ENCODE measurements around the gene LSM5. TPM values are rescaled to one million over a fixed set of nuclear protein-coding genes. Genes with fewer than 3 reads are reported as not detected.

Gene LSM5
- total and polyA plus RNA-seq, 2 of the 4 experiments (the other 2 are of a cell fraction): 5.0 to 26.5 TPM

DNA sequence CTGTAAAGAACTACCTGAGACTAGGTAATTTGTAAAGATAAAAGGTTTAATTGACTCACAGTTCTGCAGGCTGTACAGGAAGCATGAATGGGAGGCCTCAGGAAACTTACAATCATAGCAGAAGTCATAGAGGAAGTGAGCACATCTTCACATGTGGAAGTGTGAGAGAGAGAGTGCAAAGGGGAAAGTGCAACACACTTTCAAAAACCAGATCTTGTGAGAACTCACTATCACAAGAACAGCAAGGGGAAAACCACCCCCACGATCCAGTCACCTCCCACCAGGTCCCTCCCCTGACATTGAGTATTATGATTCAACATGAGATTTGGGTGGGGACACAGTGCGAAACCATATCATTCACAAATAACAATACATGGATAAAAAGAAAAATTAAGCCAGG is 29.6 kb upstream of the LSM5 start:
- no peak overlapping the region for H2BK120ac ChIP-seq (ENCODE audit: low read depth, low read length)
- no peak overlapping the region for H4K8ac ChIP-seq (ENCODE audit: low read depth in 2 of 2, low read length in 2 of 2)
- no peak for TF ChIP-seq RAD21 (IDR thresholded peaks at IDR 0.05; ENCODE audit: low read length)
- no peak for TF ChIP-seq CHD1 (IDR thresholded peaks at IDR 0.05; ENCODE audit: low read depth, low read length)
- TF ChIP-seq CTCF (conservative IDR thresholded peaks at IDR 0.05; ENCODE audit: low read depth, low read length): no peak
- no peak for TF ChIP-seq SMC3 (IDR thresholded peaks at IDR 0.05; ENCODE audit: low read depth, low read length)
- no peak for TF ChIP-seq MAFK (IDR thresholded peaks at IDR 0.05; ENCODE audit: low read depth, low read length)
- TF ChIP-seq NFE2L2 (IDR thresholded peaks at IDR 0.05; ENCODE audit: low read depth, low read length): no peak
- TF ChIP-seq RCOR1 (IDR thresholded peaks at IDR 0.05; ENCODE audit: insufficient replicate concordance, low read length): no peak
- TF ChIP-seq FOS (IDR thresholded peaks at IDR 0.05; ENCODE audit: low read depth, low read length): no peak
- TF ChIP-seq ELK1 (IDR thresholded peaks at IDR 0.05; ENCODE audit: borderline replicate concordance, low read depth, low read length): no peak
- no peak for TF ChIP-seq BHLHE40 (IDR thresholded peaks at IDR 0.05; ENCODE audit: low read depth, low read length)
- no peak overlapping the region for H3K27ac ChIP-seq (ENCODE audit: insufficient read depth, low read length)
- H4K5ac ChIP-seq (ENCODE audit: low read depth, low read length): no peak overlapping the region
- H3K4ac ChIP-seq (ENCODE audit: low read depth, low read length): no peak overlapping the region
- no peaks in the 10 kb centered on the region for H3K4me1 ChIP-seq (ENCODE audit: control insufficient read depth, insufficient read depth, low read length)
- BruUV-seq (replicated peaks): no TSS peak
- H4K91ac ChIP-seq (ENCODE audit: insufficient read depth, low read depth, low read length): no peak overlapping the region
- H2BK5ac ChIP-seq (ENCODE audit: low read depth, low read length, poor library complexity, severe bottlenecking): no peak overlapping the region
- ChIA-PET POLR2A (ENCODE audit: unreplicated experiment) (no interaction called here), CTCF (no interaction called here)
- ATAC-seq (ENCODE audit: low read depth) (no peak), DNase-seq (no peak)
- H2AK9ac ChIP-seq (replicated peaks; ENCODE audit: low read depth, low read length, poor library complexity): no peak overlapping the region
- H3K9ac ChIP-seq (ENCODE audit: low read depth, low read length): no peak overlapping the region
- no peak overlapping the region for H3K4me3 ChIP-seq (ENCODE audit: insufficient read depth, low read depth, low read length)
- peaks cover 36 to 45% of the 10 kb centered on the region in 2 experiments for H3K79me1 ChIP-seq (ENCODE audit: low read depth in 1 of 2, low read length in 2 of 2)
- no peak overlapping the region for H2BK20ac ChIP-seq (ENCODE audit: low read depth, low read length)
- dilution Hi-C loops (cut with HindIII; ENCODE audit: low sequenced_read_pairs, unreplicated experiment): no loop called here
- intact Hi-C loops (cut with micrococcal nuclease): no loop called here
- H3K9me1 ChIP-seq (ENCODE audit: insufficient read depth, low read length): no peaks in the 10 kb centered on the region
- H3K56ac ChIP-seq (ENCODE audit: extremely low read depth, insufficient read depth, low read length): no peak overlapping the region
- H3K4me2 ChIP-seq (ENCODE audit: low read depth, low read length): no peak overlapping the region
- H3K9me3 ChIP-seq (ENCODE audit: control insufficient read depth, insufficient read depth, low read length): peaks cover 15% of the 10 kb centered on the region
- no peak overlapping the region for H2BK15ac ChIP-seq (ENCODE audit: low read depth, low read length)
- H3K23ac ChIP-seq (ENCODE audit: low read depth, low read length): no peak overlapping the region
- no CpG with 5 or more reads among the region's 2 CpGs for WGBS, 2 experiments (ENCODE audit: extremely low coverage in 2 of 2, insufficient read length in 1 of 2)
- peaks cover 8% of the 10 kb centered on the region; the same call in 1 of the 2 replicates for H3K36me3 ChIP-seq (ENCODE audit: control insufficient read depth, insufficient read depth, low read length)
- no peak overlapping the region for H2AFZ ChIP-seq (replicated peaks; ENCODE audit: low read length, poor library complexity)
- peaks cover 16% of the 10 kb centered on the region; the same call in 1 of the 2 replicates for H4K20me1 ChIP-seq (ENCODE audit: insufficient read depth, low read length)
- in situ Hi-C loops (cut with MboI; ENCODE audit: low sequenced_read_pairs): no loop called here
- no peak overlapping the region for H2AK5ac ChIP-seq (ENCODE audit: low read depth, low read length)
- H3K27me3 ChIP-seq (ENCODE audit: control insufficient read depth, insufficient read depth, low read length): no peaks in the 10 kb centered on the region
- H3K18ac ChIP-seq (ENCODE audit: low read depth, low read length): no peak overlapping the region
- H3K14ac ChIP-seq (replicated peaks; ENCODE audit: low read depth, low read length): no peak overlapping the region
